ENCODE data around the gene FRS3.

FRS3 gene

DNA sequence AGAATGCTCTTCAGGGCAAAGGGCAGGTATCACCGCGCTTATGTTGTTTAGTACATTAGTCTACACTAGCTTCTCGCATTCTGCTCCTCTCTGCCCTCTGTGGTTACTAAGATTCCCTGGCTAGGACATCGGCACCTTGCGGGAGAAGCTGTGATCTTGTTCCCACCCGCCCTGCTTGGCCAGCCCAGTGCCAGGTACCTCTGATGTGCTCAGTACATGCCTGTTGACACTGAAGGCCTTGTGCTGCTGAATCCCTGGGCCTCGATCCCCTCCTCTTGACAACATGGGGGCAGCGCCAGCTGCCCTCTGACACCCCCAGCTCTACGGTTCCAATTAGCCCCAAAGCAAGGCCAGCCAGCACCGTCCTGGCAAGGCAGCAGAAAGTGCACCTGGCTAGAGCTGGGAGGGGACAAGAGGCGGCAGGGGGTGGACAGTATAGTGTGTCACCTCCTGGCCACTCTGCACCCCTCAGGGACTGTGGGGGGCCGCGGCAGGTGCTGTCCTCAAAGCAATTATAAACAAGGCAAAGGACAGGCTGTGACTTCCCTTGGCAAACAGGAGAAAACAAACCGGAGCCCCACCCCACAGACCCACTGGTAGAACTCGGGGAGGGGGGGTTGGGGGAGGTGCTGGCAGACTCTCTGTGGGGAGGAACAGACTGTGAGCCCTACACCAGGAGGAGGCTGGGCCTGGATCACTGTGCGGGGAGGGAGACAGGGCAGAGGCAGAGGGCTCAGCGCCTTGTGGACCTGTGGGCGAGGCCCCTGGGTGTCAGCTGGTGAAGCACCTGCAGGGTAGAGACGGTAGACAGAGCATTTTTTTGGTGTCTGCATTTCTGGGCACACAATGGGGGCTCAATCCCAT lies 51.4 kb downstream of the FRS3 start:
- Histone ChIP-seq H3K27ac (ENCODE audit: low read depth in 2 of 2, low read length in 2 of 2) (peak overlapping the region; percentile 63 to 64), H3K4me1 (ENCODE audit: control insufficient read depth in 2 of 2, insufficient read depth in 2 of 2, low read length in 2 of 2) (peaks cover 41 to 44% of the 10 kb centered on the region in 2 donors), H3K9ac (ENCODE audit: low read depth in 1 of 2, low read length in 2 of 2) (peak overlapping the region in 1 of 2 donors; percentile 47)

DNA sequence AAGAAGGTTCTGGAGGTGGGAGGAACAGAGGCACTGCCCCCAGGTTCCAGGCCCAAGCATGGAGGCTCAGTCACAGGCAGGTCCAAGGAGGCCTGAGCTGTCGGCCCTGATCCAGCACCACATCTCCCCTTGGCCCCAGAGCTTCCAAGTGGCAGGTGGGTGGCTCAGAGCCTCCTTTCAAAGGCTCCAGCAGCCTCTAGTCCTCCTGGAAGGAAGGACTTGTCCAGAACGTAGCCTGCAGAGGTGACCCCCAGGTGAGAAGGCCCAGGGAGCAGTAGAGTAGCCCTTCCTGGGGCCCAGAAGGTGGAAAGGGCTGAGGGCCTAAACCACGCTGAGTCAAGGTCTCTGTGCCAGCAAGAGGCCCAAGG lies 52.0 kb downstream of the FRS3 start:
- no peaks in the 10 kb centered on the region for H3K9me3 ChIP-seq (ENCODE audit: control insufficient read depth in 2 of 2, low read length in 2 of 2)
- no peaks in the 10 kb centered on the region for H3K27me3 ChIP-seq (ENCODE audit: control insufficient read depth in 2 of 2, insufficient read depth in 2 of 2, low read length in 2 of 2)
- no peak overlapping the region for H3K4me3 ChIP-seq (ENCODE audit: low read length in 2 of 2)
- H3K4me1 ChIP-seq (ENCODE audit: control insufficient read depth in 2 of 2, insufficient read depth in 2 of 2, low read length in 2 of 2), result peaks cover 35 to 41% of the 10 kb centered on the region in 2 donors
- peaks cover 0 to 7% of the 10 kb centered on the region in 2 donors for H3K36me3 ChIP-seq (ENCODE audit: control insufficient read depth in 2 of 2, insufficient read depth in 2 of 2, low read length in 2 of 2)
- no peak overlapping the region for H3K9ac ChIP-seq (ENCODE audit: low read depth in 1 of 2, low read length in 2 of 2)
- peak overlapping the region; percentile 63 to 64 for H3K27ac ChIP-seq (ENCODE audit: low read depth in 2 of 2, low read length in 2 of 2)

More for the DNA sequence above, 51.4 kb downstream of the FRS3 start:
- Histone ChIP-seq H3K4me3 (ENCODE audit: low read length in 2 of 2) (no peak overlapping the region), H3K36me3 (ENCODE audit: control insufficient read depth in 2 of 2, insufficient read depth in 2 of 2, low read length in 2 of 2) (peaks cover 0 to 7% of the 10 kb centered on the region in 2 donors), H3K9me3 (ENCODE audit: control insufficient read depth in 2 of 2, low read length in 2 of 2) (no peaks in the 10 kb centered on the region), H3K27me3 (ENCODE audit: control insufficient read depth in 2 of 2, insufficient read depth in 2 of 2, low read length in 2 of 2) (no peaks in the 10 kb centered on the region)

DNA sequence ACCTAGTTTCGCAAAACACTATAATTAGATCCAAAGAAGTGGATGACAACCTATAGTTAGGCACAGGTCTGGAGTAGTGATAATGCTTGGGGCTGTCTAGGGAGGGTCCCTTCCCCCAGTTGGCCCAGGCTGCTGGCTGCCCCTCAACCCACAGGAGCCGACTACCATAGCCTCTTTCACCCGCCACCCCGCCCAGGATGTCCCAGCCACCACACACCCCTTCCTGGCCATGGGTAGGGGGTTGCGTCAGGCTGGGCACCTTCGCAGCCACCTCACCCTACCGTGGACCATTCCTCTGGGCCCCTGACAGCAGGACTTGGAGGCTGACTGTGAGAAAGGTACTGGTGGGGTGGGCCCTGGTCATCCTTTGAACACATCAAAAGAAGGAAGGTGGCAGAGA lies 52.8 kb downstream of the FRS3 start:
- Histone ChIP-seq H3K4me1 (ENCODE audit: control insufficient read depth in 2 of 2, insufficient read depth in 2 of 2, low read length in 2 of 2) (peaks cover 31 to 37% of the 10 kb centered on the region in 2 donors), H3K9ac (ENCODE audit: low read depth in 1 of 2, low read length in 2 of 2) (no peak overlapping the region), H3K27ac (ENCODE audit: low read depth in 2 of 2, low read length in 2 of 2) (no peak overlapping the region)

DNA sequence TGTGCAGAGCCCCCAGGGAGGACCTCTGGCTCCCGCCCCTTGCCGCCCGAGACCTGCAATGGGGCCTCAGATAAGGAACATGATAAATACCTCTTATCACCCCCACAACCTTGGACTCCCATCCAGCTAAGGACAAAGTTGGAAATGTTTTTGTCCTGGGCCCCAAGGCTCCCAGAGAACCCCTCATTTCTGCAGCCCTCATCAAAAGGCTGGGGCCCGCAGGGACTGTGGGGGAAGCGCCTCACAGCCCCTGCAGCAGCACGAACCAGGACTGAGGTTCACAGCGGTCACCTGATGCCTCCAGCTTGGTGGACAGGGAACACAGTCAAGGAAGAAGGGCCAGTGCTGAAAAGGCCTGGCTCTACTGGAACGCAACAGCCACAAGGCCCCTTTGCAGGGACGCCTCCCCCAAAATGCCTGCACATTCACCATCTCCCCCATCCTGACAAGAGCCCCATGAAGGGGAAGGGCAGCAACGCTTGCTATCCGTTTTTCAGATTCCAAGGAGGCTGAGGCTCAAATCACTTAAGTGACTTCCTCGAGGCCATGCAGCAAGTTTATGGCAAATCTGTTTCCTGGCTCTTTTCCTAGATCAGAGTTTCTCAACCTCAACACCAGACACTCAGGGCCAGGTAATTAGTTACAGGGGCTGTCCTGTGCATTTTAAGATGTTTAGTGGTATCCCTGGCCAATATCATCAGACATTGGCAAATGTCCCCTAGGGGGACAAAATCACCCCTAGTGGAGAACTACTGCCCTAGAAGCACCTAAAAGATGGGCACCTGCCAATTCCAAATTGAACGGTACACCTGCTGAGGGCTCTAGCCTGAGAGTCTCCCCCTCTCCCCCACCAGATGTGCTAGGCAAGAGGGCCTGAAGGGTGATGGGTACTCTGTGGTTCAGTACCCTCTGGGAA lies 54.9 kb downstream of the FRS3 start:
- H3K27ac ChIP-seq (ENCODE audit: low read depth in 2 of 2, low read length in 2 of 2), result peak overlapping the region in 1 of 2 donors; percentile 62
- H3K4me1 ChIP-seq (ENCODE audit: control insufficient read depth in 2 of 2, insufficient read depth in 2 of 2, low read length in 2 of 2), result peaks cover 41% of the 10 kb centered on the region in 2 donors
- no peak overlapping the region for H3K9ac ChIP-seq (ENCODE audit: low read depth in 1 of 2, low read length in 2 of 2)

More for the DNA sequence above, 52.8 kb downstream of the FRS3 start:
- no peaks in the 10 kb centered on the region for H3K27me3 ChIP-seq (ENCODE audit: control insufficient read depth in 2 of 2, insufficient read depth in 2 of 2, low read length in 2 of 2)
- H3K4me3 ChIP-seq (ENCODE audit: low read length in 2 of 2), result no peak overlapping the region
- H3K9me3 ChIP-seq (ENCODE audit: control insufficient read depth in 2 of 2, low read length in 2 of 2), result no peaks in the 10 kb centered on the region
- peaks cover 0 to 7% of the 10 kb centered on the region in 2 donors for H3K36me3 ChIP-seq (ENCODE audit: control insufficient read depth in 2 of 2, insufficient read depth in 2 of 2, low read length in 2 of 2)

DNA sequence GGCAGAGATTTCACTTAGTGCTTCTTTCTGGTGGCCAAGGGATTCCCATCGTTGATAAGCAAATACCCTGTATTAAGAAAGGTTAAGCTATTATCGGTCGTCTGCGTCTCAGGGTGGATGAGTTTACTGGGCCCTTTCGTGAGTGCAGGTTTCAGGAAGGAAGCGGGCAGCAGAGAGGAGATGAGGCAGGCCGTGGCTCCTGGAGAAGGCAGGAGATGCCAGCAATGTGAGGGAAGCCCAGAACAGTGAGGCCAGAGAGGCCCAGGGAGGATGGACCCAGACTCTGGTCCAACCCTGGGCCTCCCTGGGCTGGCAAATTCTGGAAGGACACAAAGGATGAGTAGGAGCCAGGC lies 55.5 kb downstream of the FRS3 start:
- H3K36me3 ChIP-seq (ENCODE audit: control insufficient read depth in 2 of 2, insufficient read depth in 2 of 2, low read length in 2 of 2), result peaks cover 0 to 2% of the 10 kb centered on the region in 2 donors
- no peak overlapping the region for H3K9ac ChIP-seq (ENCODE audit: low read depth in 1 of 2, low read length in 2 of 2)
- H3K4me3 ChIP-seq (ENCODE audit: low read length in 2 of 2), result no peak overlapping the region

More for the DNA sequence above, 54.9 kb downstream of the FRS3 start:
- H3K9me3 ChIP-seq (ENCODE audit: control insufficient read depth in 2 of 2, low read length in 2 of 2), result no peaks in the 10 kb centered on the region
- H3K36me3 ChIP-seq (ENCODE audit: control insufficient read depth in 2 of 2, insufficient read depth in 2 of 2, low read length in 2 of 2), result peaks cover 0 to 4% of the 10 kb centered on the region in 2 donors
- H3K27me3 ChIP-seq (ENCODE audit: control insufficient read depth in 2 of 2, insufficient read depth in 2 of 2, low read length in 2 of 2), result no peaks in the 10 kb centered on the region
- no peak overlapping the region for H3K4me3 ChIP-seq (ENCODE audit: low read length in 2 of 2)

DNA sequence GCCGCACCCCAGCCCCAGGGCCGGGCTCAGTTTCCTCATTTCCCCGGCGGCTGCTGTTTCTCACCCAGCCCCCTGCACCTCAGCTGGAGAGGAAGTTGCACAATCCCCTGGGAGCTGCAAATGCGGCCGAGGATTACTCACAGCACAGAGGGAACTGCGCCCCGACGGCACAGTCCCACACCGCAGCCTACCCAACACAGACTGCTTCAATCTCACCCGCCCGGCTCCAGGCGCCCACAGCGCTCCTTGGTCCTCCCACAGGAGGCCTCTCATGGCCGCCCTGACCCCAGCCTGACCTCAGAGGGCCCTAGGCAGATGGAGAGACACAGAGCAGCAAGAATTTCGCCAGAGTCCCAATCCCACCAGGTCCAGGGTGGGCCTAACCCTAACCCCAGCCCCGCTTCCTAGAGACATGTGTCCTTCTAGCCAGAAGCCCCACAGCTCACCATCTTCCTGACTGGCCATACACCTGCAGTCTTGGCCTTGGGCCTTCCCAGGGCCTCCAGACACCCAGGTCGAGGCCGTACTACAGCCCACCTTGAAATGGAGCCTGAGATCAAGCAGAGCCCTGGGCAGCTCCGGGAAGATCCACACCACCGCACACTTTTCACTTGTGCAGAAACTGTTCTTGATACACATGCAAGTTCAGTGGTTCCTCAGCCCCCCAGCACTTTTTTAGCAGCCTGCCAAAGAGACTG lies 56.0 kb downstream of the FRS3 start:
- peaks cover 35 to 41% of the 10 kb centered on the region in 2 donors for H3K4me1 ChIP-seq (ENCODE audit: control insufficient read depth in 2 of 2, insufficient read depth in 2 of 2, low read length in 2 of 2)
- H3K36me3 ChIP-seq (ENCODE audit: control insufficient read depth in 2 of 2, insufficient read depth in 2 of 2, low read length in 2 of 2), result peaks cover 0 to 2% of the 10 kb centered on the region in 2 donors
- peak overlapping the region in 1 of 2 donors; percentile 3 for H3K9ac ChIP-seq (ENCODE audit: low read depth in 1 of 2, low read length in 2 of 2)
- H3K4me3 ChIP-seq (ENCODE audit: low read length in 2 of 2), result peak overlapping the region in 1 of 2 donors; percentile 32
- no peaks in the 10 kb centered on the region for H3K9me3 ChIP-seq (ENCODE audit: control insufficient read depth in 2 of 2, low read length in 2 of 2)
- H3K27me3 ChIP-seq (ENCODE audit: control insufficient read depth in 2 of 2, insufficient read depth in 2 of 2, low read length in 2 of 2), result no peaks in the 10 kb centered on the region
- H3K27ac ChIP-seq (ENCODE audit: low read depth in 2 of 2, low read length in 2 of 2), result peak overlapping the region; percentile 52 to 62

More for the DNA sequence above, 55.5 kb downstream of the FRS3 start:
- Histone ChIP-seq H3K4me1 (ENCODE audit: control insufficient read depth in 2 of 2, insufficient read depth in 2 of 2, low read length in 2 of 2) (peaks cover 40 to 42% of the 10 kb centered on the region in 2 donors), H3K9me3 (ENCODE audit: control insufficient read depth in 2 of 2, low read length in 2 of 2) (no peaks in the 10 kb centered on the region), H3K27me3 (ENCODE audit: control insufficient read depth in 2 of 2, insufficient read depth in 2 of 2, low read length in 2 of 2) (no peaks in the 10 kb centered on the region), H3K27ac (ENCODE audit: low read depth in 2 of 2, low read length in 2 of 2) (peak overlapping the region in 1 of 2 donors; percentile 62)

DNA sequence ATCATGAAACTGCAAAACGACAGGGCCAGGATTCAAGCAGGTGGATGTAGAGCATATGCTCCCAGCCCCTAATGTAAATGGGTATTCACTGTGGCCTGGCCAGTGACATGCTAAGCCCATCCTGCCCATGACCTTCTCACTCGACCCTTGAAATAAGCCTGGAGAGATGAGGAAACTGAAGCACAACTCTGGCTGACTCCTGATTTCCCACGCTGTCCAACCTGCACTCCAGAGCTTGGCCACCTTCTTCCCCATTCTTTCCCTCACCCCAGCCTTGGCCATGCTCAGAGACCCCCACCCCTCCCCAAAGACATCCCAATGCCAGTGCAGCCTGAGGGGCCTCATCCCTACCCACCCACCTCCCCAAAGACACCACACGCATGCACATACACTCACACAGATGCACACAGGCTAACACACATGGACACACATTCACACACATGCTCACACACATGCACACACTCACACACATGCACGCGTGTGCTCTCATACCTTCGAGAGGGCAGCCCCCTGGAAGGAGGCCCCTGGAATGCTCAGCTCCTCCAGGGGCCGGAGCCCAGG lies 56.7 kb downstream of the FRS3 start:
- Histone ChIP-seq H3K27me3 (ENCODE audit: control insufficient read depth in 2 of 2, insufficient read depth in 2 of 2, low read length in 2 of 2) (no peaks in the 10 kb centered on the region), H3K4me3 (ENCODE audit: low read length in 2 of 2) (peak overlapping the region in 1 of 2 donors; percentile 32), H3K4me1 (ENCODE audit: control insufficient read depth in 2 of 2, insufficient read depth in 2 of 2, low read length in 2 of 2) (peaks cover 29 to 36% of the 10 kb centered on the region in 2 donors), H3K36me3 (ENCODE audit: control insufficient read depth in 2 of 2, insufficient read depth in 2 of 2, low read length in 2 of 2) (peaks cover 0 to 2% of the 10 kb centered on the region in 2 donors), H3K9me3 (ENCODE audit: control insufficient read depth in 2 of 2, low read length in 2 of 2) (no peaks in the 10 kb centered on the region), H3K27ac (ENCODE audit: low read depth in 2 of 2, low read length in 2 of 2) (peak overlapping the region in 1 of 2 donors; percentile 35), H3K9ac (ENCODE audit: low read depth in 1 of 2, low read length in 2 of 2) (no peak overlapping the region)

DNA sequence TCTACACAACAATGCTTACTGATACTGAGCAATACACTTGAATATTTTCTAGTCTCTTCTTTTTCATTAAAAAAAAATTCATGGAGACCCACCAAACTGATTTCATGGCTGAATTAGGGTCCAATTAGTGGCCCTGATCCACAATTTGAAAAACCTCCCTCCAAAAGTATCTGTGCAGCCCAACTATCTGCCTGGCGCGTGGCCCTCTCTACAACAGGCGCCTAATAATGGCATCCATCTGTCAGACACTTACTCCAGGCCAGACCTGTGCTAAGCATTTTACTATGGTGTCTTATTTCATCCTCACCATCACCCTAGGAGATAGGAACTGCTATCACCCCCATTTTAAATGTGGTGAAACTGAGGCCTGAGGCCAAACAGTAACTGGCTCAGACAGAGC lies 58.3 kb downstream of the FRS3 start:
- Histone ChIP-seq H3K27ac (ENCODE audit: low read depth in 2 of 2, low read length in 2 of 2) (no peak overlapping the region), H3K4me1 (ENCODE audit: control insufficient read depth in 2 of 2, insufficient read depth in 2 of 2, low read length in 2 of 2) (peaks cover 29 to 40% of the 10 kb centered on the region in 2 donors), H3K36me3 (ENCODE audit: control insufficient read depth in 2 of 2, insufficient read depth in 2 of 2, low read length in 2 of 2) (peaks cover 0 to 2% of the 10 kb centered on the region in 2 donors), H3K9me3 (ENCODE audit: control insufficient read depth in 2 of 2, low read length in 2 of 2) (no peaks in the 10 kb centered on the region), H3K9ac (ENCODE audit: low read depth in 1 of 2, low read length in 2 of 2) (no peak overlapping the region), H3K4me3 (ENCODE audit: low read length in 2 of 2) (no peak overlapping the region), H3K27me3 (ENCODE audit: control insufficient read depth in 2 of 2, insufficient read depth in 2 of 2, low read length in 2 of 2) (no peaks in the 10 kb centered on the region)

DNA sequence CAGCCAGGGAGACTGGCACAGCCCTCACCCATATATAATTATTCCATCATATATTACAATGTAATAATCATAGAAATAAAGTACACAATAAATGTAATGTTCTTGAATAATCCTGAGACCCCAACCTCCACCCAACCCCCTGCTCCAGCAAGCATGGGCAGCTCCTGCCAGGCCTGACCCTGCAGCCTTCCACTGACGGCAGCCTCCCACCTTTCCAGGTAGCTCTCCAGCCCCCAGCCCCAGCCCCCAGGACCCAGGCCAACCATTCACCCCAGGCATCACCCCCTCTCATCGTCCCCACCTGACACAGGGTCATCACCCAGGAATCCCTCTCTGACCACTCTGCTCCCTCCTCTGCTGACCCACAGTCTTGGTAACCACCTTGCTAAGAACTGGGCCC lies 58.9 kb downstream of the FRS3 start:
- peaks cover 0 to 2% of the 10 kb centered on the region in 2 donors for H3K36me3 ChIP-seq (ENCODE audit: control insufficient read depth in 2 of 2, insufficient read depth in 2 of 2, low read length in 2 of 2)
- H3K27ac ChIP-seq (ENCODE audit: low read depth in 2 of 2, low read length in 2 of 2), result no peak overlapping the region
- H3K27me3 ChIP-seq (ENCODE audit: control insufficient read depth in 2 of 2, insufficient read depth in 2 of 2, low read length in 2 of 2), result no peaks in the 10 kb centered on the region
- no peak overlapping the region for H3K4me3 ChIP-seq (ENCODE audit: low read length in 2 of 2)
- H3K9ac ChIP-seq (ENCODE audit: low read depth in 1 of 2, low read length in 2 of 2), result no peak overlapping the region
- H3K4me1 ChIP-seq (ENCODE audit: control insufficient read depth in 2 of 2, insufficient read depth in 2 of 2, low read length in 2 of 2), result peaks cover 32 to 40% of the 10 kb centered on the region in 2 donors
- H3K9me3 ChIP-seq (ENCODE audit: control insufficient read depth in 2 of 2, low read length in 2 of 2), result no peaks in the 10 kb centered on the region

All from mucosa of rectum (tissue), 2 donors.